Measurements from ENCODE around the gene PREB.

PREB gene

DNA sequence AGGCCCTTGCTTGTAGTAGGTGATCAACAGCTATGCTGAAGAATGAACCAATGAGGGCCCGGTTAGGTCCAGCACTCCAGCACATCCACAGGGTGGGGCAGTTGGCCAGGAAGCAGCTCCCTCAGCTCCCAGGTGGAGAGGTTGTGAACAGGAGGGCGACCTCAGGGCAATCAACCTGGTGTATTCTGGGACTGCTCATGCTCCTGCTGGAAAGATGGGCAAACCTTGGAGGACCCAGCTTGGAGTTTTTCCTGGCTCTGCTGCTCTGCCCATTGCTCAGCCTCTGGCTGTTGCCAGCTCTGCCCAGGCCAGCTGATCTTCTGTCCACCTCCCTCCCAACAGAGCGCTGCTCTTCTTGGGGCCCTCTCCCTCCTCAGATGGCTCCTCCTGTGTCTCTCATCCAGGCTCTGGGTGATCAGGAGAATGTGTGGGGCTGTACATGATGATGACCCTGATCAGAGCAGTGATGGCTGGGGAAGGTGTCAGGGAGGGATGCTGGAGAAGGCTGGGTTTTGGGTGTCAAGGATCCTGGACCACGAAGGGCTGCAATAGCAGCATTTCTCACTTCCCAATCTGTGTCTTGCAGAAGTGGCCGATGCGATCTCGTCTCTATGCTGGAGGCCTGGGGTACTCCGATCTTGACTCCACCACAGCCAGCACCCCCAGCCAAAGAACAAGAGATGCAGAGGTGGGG, 17.8 kb upstream of the PREB start:
- ATAC-seq: no peak

DNA sequence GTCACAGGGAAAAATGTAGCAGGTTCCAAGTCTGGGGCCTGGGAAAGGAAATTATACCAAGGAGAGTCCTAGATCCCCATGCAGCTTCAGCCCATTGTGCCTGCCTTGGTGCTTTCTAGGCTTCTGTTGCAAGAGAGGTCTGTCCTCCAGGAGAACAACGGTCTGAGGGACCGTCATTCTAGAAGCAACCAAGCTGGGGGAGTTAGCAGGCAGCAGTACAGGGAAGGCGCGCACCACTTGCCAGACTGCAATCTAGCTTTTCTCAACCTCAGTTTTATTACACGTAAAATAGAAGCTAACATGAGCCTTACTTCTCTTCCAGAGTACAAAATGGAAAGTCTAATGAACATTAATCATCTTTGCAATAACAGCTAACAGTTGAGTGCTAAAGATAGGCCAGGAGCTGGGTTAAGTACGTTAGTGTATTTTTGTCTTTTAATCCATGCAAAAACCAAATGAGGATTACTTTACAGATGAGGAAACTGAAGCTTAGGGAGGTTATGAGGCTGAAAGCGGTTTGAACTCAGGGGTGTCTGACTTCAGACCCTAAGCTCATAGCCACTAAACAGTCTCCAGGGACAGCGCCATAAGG, 16.3 kb upstream of the PREB start:
- no peak for ATAC-seq

DNA sequence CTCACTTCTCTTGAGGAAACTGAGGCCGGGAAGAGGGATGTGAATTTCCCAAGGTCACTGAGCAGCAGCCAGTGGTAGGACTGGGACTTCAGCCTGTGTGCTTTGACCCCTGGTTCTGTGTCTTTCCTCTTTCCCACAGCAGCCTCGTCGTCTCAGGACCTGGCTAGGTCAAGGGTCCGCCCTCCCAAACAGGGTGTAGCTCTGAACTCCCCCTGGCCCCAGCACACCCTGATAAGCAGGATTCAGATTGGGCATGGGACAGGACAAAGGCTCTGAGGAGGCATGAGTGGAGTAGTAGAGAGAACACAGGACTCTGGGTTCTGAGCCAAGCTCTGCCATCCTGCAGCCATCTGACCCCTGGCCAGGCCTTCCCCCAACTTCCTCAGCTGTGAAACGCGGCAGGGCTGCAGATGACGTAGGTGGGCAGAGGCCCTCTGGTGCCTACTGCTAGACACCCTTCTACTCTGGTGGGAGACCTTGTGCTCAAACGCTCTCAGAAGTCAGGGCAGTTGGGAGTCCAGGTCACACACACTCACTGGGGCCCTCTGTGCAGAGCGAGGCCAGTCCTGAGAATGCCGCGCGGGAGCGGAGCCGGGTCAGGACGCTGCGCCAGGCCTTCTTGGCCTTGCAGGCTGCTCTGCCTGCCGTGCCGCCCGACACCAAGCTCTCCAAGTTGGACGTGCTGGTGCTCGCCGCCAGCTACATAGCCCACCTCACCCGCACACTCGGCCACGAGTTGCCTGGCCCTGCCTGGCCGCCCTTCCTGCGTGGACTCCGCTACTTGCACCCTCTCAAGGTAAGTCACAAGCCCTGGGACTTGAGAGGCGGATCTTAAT, 15.4 kb upstream of the PREB start:
- ATAC-seq: no peak

DNA sequence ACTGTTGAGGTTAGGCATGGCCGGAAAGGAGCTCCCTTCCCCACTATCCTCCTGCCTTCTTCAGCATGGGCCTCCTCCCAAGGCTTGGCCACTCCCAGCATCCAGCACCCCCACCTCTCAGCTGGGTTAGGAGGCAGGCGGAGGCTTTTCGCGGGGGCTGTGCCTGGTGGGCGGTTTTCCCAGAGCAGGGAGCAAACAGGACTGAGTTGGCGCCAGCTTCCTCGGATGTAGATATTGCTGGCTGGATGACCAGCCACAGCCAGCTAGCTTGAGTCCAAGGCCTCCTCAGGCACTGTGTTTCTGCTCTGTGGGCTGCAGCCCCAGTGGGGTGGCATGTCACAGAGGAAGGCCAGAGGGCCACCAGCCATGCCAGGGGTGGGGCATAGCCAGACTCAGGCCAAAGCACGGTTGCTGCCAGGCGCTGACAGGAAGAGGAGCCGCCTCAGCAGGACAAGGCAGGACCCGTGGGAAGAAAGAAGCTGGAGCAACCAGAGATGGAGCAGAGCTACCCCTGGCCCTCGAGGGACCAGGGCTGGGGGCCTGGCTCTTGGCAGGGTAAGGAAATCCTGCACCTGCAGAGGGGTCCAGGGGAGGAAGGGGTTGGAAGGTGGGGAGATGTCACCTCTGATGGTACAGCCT, 14.5 kb upstream of the PREB start, which contains the start of gene TCF23:
Gene TCF23, plus strand, starts transcription at position 204 of the 639 bp plus-strand sequence. Its CDS starts 130 bp downstream, at position 334.
- ATAC-seq: no peak

DNA sequence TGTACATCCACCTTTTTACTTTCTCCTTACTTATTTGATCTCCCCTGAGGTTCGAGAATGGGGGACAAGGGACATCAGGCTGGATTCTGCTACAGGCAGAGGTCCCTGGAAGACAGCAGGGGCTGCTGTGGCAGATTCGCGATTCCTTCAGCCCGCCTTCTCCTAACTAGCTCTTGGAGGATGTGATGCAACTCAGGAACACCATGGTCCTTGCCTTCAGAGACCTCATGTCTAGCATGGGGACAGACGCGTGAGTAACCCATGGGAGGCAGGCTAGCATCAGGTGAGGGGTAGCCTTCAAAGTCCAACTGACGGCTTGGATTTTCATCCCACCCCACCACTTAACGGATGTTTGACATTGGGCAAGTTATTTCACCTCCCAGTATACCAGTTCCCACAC, 13.5 kb upstream of the PREB start:
- no peak for ATAC-seq

DNA sequence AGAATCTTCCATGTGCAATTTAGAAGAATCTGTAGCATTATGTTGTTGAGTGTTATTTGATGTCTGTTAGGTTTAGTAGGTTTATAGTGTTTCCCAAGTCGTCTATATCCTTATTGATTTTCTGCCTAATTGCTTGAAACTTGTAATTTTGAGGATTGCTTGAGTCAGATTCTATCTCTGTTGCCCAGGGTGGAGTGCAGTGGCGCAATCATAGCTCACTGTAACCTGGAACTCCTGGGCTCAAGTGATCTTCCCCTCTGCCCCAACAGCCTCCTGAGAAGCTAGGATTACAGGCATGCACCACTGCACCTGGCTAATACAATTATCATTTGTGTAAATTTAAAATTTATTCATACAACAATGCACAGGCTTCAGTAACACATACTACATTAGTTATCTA, 11.2 kb upstream of the PREB start:
- ATAC-seq: no peak

DNA sequence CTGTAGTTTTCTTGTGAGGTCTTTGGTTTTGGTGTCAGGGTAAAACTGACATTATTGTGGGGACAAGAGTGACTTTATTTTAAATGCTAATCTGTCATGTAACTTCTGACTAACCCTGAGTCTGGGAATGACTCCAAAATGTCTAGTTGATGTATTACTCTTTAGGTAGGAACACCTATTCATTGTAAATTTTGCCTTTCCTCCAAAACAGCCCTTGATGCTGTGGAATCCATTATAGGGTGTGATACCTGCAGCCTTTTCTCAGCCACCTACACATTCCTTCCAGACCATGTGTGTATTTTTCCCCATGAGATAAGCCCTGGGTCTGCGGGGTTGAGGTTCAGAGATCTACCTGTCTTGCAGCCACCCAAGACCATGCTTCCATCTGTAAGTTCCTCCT, 8.8 kb upstream of the PREB start:
- ATAC-seq: no peak

DNA sequence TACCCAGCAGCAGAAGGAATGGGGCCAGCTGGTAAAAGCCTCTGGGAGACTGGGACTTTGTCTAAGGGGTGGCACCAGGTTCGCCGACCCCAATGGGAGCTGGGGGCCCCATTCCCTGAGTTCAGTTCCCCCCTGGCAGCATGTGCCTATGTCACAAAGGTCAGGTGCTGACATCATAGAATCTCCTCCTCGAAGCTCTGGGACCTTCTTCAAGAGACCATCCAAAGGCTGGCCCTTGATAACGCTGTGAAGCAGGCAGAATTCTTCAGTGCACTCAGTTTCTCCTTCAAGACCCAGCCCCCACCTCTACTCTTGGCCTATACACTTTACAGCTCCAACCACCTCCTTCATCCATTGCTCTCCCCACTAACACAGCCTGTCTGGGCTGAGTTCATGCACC, 4.9 kb upstream of the PREB start, which contains the start of gene PRR30:
Gene PRR30, minus strand, starts transcription at position 101 of the 400 bp plus-strand sequence. CDS start 1,081 bp downstream, outside the sequence.
- ATAC-seq: no peak

DNA sequence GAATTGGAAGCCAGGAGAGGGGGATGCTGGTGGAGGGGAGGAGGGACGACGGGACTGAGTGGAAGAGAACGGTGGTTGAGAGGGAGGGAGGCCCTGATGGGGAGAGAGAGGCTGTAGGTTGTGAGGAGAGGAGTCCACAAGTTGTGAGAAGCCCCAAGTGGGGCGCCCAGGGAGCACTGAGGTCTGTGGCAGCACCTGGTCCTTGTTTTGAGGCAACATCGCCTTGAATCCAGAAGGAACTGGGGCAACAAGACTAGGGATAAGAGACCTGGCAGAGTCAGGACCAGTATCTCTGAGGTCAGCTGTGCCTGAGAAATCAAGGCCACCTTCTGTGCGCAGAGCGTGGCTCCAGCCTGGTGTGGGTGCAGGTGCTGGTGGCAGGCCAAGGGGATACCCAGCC, 3.7 kb upstream of the PREB start:
- ATAC-seq: no peak

DNA sequence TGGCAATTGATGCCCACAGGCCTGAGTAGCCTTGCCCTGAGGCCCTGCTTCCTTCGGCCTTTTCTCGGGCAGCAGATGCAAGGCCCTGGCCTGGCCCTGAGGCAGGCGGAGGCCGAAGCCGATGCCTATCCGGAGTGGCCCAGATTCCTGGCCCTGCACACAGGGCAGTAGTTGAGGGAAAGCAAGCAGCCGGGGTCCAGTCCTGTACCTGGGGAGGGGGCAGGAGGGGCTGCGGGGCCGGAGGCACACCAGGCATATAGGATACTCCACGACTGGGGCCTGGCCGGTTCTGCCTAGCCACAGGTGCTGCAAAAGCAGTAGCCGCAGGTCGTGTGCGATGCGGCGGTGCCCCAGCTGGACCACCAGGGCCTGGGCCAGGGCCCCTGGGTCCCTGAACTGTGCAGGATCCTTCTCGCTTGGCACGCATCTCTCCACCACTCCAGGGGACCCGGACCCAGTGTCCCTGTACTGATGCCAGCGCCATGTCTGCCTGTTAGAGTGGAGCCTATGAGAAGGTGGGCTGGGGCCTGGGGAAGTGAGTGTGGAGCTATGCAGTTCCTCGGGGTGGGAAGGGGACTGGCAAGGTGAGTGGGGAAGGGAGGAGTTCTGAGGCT, 3.0 kb upstream of the PREB start:
- no peak for ATAC-seq

DNA sequence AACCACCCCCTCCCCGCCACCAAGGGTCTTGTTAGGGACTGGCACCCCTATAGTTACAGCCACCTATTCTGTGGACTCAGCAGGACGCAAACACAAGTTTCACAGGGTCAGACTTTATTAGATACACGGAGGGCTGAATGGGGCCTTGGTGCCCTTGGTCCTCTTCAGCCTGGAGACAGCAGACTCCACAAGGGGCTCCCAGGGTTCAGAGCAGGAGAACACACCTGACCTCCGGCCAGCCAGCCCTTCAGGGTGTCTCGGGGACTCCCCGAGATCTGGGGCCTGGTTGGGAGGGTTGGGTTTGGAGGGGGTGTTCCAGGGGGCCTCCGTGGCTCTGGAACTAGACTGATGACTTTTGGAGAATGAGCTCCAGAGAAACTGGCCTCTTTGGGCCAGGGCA, 2.3 kb upstream of the PREB start:
- no peak for ATAC-seq

DNA sequence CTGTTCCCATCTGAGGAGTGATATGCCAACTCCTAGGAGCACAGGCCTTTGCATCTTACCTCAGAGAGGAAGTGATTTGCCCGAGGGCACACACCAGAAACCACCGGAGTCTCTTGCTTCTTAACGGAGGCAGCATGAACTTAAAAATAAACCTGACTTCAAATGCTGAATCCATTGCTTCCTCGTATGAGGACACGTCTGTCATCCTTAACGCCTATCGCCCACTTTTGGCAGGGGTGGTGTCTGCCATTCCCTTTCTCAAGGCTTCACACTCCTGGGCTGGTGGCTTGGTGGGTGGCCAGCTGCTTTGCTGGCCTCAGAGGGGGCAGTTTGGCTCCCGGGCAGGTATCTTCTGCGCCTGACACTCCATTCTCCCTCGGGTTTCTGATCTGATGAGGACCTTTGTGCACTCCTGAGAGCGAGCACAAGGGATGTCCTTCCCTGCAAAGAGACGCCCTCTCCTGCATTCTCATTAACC, 1.1 kb upstream of the PREB start:
- ATAC-seq: no peak

DNA sequence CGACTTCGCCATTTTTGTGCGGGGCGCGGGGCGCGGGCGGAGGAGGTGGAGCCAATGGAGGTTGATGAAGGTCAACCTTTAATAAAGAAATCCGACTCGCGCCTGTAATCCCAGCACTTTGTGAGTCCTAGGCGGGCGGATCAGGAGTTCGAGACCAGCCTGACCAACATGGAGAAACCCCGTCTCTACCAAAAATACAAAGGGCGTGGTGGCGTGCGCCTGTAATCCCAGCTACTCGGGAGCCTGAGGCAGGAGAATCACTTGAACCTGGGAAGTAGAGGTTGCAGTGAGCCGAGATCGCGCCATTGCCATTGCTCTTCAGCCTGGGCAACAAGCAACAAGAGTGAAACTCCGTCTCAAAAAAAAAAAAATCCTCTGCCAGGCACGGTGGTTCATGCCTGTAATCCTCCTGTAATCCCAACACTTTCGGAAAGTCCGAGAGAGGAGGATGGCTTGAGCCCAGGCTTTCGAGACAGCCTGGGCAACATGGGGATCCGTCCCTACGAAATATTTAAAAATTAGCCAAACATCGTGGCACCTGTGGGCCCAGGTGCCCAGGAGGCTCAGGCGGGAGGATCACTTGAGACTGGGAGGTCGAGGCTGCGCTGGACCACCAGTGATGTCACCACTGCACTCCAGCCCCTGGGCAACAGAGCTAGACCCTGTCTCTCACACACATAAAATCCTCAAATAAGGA, 493 bp upstream of the PREB start:
- no peak for ATAC-seq

DNA sequence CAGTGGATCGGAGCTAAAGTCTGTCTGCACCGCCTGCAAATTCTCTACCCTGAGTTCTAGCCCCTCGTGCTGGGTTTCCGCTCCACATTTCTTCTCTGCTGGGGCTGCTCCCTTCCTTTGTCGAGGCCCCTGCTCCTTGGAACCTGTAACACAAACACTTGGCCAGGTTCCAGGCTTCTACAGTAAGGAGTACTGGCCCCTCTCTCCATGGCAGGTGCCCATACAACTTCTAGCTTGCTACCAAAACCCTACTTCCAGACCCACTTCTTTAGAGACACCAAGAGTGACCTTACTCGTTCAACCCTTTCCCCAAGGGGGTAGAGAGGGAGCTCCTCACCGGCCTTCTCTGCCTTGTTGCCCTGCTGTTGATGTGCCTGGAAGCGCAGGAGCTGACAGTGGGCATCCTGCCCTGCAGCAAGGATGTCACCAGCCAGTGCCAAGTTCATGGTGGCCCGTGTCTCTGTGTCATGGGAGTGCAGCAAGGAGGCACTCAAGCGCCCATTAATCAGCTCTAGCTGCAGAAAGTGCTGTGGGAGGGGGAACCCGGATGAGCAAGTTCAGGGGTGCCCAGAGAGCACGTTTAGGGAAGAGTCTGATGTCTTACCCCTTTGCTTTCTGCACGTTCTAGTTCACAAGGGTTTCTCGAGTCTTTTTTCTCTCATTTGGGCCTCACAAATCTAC, 1.1 kb downstream of the PREB start:
- no peak for ATAC-seq

DNA sequence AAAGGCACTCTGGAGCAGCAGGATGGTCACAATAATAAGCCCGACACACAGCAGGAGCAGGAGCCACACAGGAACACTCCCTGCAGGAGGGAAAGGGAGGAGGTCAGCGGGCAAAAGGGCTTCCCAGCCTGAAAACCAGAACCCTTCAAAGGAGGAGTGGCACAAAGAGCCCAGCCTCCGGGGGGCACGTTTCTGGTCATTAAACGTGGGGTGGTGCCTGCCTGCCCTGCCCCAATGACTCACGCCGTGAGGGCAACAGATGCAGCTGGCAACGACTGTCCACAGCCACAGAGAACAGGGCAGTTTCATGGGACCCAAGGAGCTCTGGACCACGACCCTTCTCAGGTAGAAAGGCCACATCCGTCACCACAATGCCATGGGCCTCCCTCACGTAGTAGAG, 3.0 kb downstream of the PREB start:
- no peak for ATAC-seq

DNA sequence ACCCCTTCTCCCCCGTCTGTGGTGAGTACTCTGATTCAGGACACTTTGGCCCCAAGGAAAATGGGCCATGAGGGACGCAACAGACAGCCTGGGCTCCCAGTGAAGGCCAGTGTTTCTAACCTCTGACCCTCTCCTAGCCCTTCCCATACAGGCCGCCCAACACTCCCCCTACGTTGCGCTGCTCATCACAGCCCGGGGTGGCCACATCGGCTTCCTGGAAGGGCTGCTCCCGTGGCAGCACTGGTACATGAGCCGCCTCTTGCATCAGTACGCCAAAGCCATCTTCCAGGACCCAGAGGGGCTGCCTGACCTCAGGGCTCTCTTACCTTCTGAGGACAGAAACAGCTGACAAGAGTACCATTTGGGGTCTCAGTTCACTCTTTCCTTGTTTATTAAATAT, 4.0 kb downstream of the PREB start:
- no peak for ATAC-seq

DNA sequence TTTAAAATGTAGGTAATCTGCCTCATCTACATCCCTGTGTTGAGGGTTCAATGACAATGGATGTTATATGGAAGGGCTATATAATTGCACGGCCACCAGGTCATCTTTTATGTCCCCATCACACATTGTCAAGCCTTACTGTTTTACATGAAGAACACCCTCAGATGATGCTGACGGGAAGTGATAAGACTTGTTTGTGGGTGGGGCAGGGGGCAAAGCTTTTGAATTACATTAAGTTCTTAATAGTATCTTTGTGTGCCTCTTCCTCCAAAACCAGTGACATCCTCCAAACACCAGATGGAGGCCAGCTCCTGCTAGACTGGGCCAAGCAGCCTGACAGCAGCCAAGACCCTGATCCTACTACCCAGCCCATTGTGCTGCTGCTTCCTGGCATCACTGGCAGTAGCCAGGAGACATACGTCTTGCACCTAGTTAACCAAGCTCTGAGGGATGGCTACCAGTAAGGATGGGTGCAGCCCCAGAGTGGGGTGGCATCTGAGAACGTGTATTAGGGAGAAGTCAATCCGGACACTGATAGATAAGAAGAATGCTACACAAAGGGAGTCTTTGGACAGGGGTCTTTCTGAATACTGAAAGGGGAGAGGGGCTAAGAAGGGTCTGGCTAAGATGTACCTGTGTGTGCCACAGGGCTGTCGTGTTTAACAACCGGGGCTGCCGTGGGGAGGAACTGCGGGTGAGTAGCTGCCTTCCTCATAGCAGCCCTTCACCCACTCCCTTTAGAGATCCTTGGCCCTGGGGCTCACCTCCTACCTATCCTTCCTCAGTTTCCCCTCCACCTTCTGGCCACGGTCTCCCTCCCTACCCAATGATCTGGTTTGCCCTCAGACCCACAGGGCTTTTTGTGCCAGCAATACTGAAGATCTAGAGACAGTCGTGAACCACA, 5.5 kb downstream of the PREB start:
- no peak for ATAC-seq

DNA sequence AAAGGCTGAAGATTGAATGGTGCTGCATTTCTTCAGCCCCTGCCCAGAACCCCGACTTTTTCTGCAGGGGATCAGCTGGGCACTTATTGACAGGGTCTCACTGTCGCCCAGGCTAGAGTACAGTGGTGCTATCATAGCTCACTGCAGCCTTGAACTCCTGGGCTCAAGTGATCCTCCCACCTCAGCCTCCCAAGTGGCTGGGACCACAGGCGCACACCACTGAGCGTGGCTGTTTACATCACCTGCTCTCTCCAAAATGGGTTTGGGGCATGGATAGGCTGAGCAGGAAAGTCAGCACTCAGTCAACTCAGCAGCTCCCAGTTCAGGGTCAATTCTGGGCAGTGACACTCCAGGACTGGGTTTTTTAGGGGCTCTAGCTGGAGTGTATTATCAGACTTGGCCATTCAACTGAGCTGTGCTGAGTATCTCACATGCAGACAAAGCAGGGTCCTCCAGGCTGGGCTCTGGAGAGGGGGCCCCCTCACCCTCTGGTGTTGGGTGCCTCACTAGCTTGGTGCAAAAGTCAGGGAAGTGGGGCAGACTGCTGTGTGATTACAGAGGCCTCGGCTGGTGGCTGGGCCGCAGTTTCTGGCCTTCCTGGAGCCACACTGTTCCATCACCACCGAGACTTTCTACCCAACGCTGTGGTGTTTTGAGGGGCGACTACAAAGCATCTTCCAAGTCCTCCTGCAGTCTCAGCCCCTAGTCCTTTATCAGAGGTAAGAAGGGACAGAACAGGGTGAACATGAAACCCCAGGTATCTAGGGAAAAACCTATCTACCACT, 6.4 kb downstream of the PREB start:
- ATAC-seq: no peak

DNA sequence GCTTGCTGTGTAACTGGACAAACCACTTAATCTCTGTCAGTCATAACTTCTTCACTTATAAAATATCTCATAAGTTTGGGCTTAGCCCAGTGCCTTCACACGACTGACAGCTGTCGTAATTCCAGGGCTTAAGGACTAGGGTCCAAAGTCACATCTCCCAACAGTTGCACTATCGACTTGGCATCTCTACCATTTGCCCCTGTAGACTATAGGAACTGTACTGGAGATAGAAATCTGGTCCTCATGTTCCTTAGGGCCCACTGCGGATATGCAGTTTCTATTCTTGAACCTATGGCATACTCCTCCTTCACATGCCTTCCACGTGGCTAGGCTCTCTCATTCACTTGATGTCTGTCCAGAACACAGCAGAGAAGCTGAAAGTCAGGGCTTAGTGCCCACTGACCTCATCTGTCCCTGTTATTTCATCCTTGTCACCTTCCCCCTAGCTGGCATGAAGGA, 8.2 kb downstream of the PREB start:
- no peak for ATAC-seq
